SIG-M5 treated with dmso at 0.1 percent for 504 hours (cell line): Measurements from ENCODE around the gene UBXN7.
A peak's percentile ranks its signal among the peaks of the same experiment; 100 is the strongest.
"Not testable (repeated sequence)": the region's sequence is repeated elsewhere in the genome, so short reads cannot be mapped to it uniquely, and the experiment has no call there.

Experiments used
- DNase-seq: peaks from one replicate; lab custom pipeline; 2025; ENCODE audit not compliant: unreplicated experiment; lab: John Stamatoyannopoulos, UW

The UBXN7 gene

GRCh38 chr3:196357905-196358304, 74.3 kb downstream of the UBXN7 start:
- DNase-seq = no peak

GRCh38 chr3:196356556-196356955, 75.7 kb downstream of the UBXN7 start:
- no peak for DNase-seq

GRCh38 chr3:196355668-196356067, 76.6 kb downstream of the UBXN7 start:
- no peak for DNase-seq

- DNase-seq = no peak
These were observed 78.1 kb downstream of the UBXN7 start for GRCh38 chr3:196354132-196354531.

GRCh38 chr3:196351541-196351940, 80.7 kb downstream of the UBXN7 start:
- no peak for DNase-seq

- no peak for DNase-seq
These were observed 82.2 kb downstream of the UBXN7 start for GRCh38 chr3:196350067-196350466.

GRCh38 chr3:196348698-196349097, 83.5 kb downstream of the UBXN7 start:
- DNase-seq = no peak

GRCh38 chr3:196344663-196345062, 87.6 kb downstream of the UBXN7 start:
- peak; percentile 92 for DNase-seq

GRCh38 chr3:196343917-196344316, 88.3 kb downstream of the UBXN7 start:
- DNase-seq = not testable (repeated sequence)

GRCh38 chr3:196341137-196341536, 91.1 kb downstream of the UBXN7 start:
- peak; percentile 88 for DNase-seq

- peak; percentile 19 for DNase-seq
These were observed 91.8 kb downstream of the UBXN7 start for GRCh38 chr3:196340466-196340865.

- DNase-seq = peak; percentile 56
These were observed 92.6 kb downstream of the UBXN7 start for GRCh38 chr3:196339493-196340254.

- no peak for DNase-seq
These were observed 93.2 kb downstream of the UBXN7 start for GRCh38 chr3:196339044-196339443.

- DNase-seq = no peak
These were observed 95.7 kb downstream of the UBXN7 start for GRCh38 chr3:196336319-196337145.

- DNase-seq = no peak
These were observed 96.7 kb downstream of the UBXN7 start for GRCh38 chr3:196335503-196335948.

GRCh38 chr3:196334982-196335381, 97.2 kb downstream of the UBXN7 start:
- no peak for DNase-seq

GRCh38 chr3:196332168-196332567, 100.1 kb downstream of the UBXN7 start:
- DNase-seq = no peak

GRCh38 chr3:196327405-196327804, 104.8 kb downstream of the UBXN7 start:
- DNase-seq = no peak

- no peak for DNase-seq
These were observed 105.3 kb downstream of the UBXN7 start for GRCh38 chr3:196326936-196327335.

GRCh38 chr3:196323691-196324090, 108.5 kb downstream of the UBXN7 start:
- no peak for DNase-seq

- no peak for DNase-seq
These were observed 109.2 kb downstream of the UBXN7 start for GRCh38 chr3:196323016-196323415.

GRCh38 chr3:196321162-196321561, 111.1 kb downstream of the UBXN7 start:
- DNase-seq = no peak
